HG03066 (cell line): Measurements from ENCODE around the gene GALNT1.

ENCODE experiments used
- ATAC-seq: cut with Tn5 transposase; IDR thresholded peaks from one replicate; pipeline ENCODE4 v1.9.1; 2021; ENCODE audit warnings: low read depth; ENCODE audit not compliant: unreplicated experiment

The GALNT1 gene

GRCh38 chr18:35661483-35662146 is 80.1 kb downstream of the GALNT1 start:
- no peak for ATAC-seq

GRCh38 chr18:35662293-35663062 is 80.9 kb downstream of the GALNT1 start:
- no peak for ATAC-seq

- ATAC-seq, result no peak
Observed at GRCh38 chr18:35671966-35672603, 90.5 kb downstream of the GALNT1 start.

- no peak for ATAC-seq
Observed at GRCh38 chr18:35672897-35673296, 91.4 kb downstream of the GALNT1 start.

GRCh38 chr18:35673682-35674081 is 92.1 kb downstream of the GALNT1 start:
- no peak for ATAC-seq

- ATAC-seq, result no peak
Observed at GRCh38 chr18:35680139-35680551, 98.6 kb downstream of the GALNT1 start.

GRCh38 chr18:35682281-35682867 is 100.8 kb downstream of the GALNT1 start:
- no peak for ATAC-seq

- ATAC-seq, result no peak
Observed at GRCh38 chr18:35683021-35683420, 101.5 kb downstream of the GALNT1 start.

GRCh38 chr18:35688757-35689156 is 107.2 kb downstream of the GALNT1 start:
- no peak for ATAC-seq

- ATAC-seq, result no peak
Observed at GRCh38 chr18:35689728-35690127, 108.2 kb downstream of the GALNT1 start.

- no peak for ATAC-seq
Observed at GRCh38 chr18:35691625-35692024, 110.1 kb downstream of the GALNT1 start.

GRCh38 chr18:35692866-35693265 is 111.3 kb downstream of the GALNT1 start:
- ATAC-seq, result no peak

GRCh38 chr18:35693829-35694228 is 112.3 kb downstream of the GALNT1 start:
- no peak for ATAC-seq

- ATAC-seq, result no peak
Observed at GRCh38 chr18:35694808-35695207, 113.3 kb downstream of the GALNT1 start.

GRCh38 chr18:35695384-35695783 is 113.8 kb downstream of the GALNT1 start:
- no peak for ATAC-seq

- ATAC-seq, result no peak
Observed at GRCh38 chr18:35695803-35696202, 114.3 kb downstream of the GALNT1 start.

- ATAC-seq, result no peak
Observed at GRCh38 chr18:35696307-35696706, 114.8 kb downstream of the GALNT1 start.

- no peak for ATAC-seq
Observed at GRCh38 chr18:35697869-35698268, 116.3 kb downstream of the GALNT1 start.

- ATAC-seq, result no peak
Observed at GRCh38 chr18:35703043-35703688, 121.6 kb downstream of the GALNT1 start.

GRCh38 chr18:35705988-35706387 is 124.4 kb downstream of the GALNT1 start:
- no peak for ATAC-seq

- no peak for ATAC-seq
Observed at GRCh38 chr18:35707247-35707646, 125.7 kb downstream of the GALNT1 start.
